Measurements from ENCODE around the gene CAPN11.

Gene CAPN11

DNA sequence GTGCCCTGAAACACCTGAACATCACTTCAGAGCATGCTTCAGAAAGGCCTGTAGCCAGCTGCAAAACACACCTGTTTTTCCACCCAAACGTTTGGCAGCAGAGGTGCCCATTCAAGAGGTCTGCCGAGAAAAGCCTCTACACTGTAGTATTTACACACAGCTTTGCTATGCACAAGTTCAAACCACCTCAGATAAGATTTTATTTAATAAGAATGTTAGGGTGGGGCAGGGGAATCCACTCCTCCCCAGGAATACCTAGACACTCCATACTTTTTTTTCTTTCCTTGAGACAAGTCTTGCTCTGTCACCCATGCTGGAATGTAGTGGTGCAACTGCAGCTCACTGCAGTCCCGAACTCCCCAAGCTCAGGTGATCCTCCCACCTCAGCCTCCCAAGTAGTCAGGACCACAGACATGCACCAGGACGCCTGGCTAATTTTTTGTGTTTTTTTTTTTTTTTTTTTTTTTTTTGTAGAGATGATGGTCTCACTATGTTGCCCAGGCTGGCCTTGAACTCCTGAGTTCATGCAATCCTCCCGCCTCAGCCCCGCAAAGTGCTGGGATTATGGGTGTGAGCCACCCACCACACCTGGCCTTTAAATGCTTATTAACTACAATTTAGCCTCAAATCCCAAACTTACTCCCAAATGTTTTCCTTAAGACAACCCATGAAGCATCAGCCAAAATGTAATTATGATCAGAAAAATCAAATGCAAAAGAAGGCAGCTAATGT is 41.1 kb upstream of the CAPN11 start:
- H3K4me1 ChIP-seq (ENCODE audit: low read length): no peaks in the 10 kb centered on the region
- no peak overlapping the region for H3K9ac ChIP-seq (ENCODE audit: low read length)
- no peak for TF ChIP-seq EZH2phosphoT487 (IDR thresholded peaks at IDR 0.05; ENCODE audit: low read depth)
- TF ChIP-seq, protein P1, sequence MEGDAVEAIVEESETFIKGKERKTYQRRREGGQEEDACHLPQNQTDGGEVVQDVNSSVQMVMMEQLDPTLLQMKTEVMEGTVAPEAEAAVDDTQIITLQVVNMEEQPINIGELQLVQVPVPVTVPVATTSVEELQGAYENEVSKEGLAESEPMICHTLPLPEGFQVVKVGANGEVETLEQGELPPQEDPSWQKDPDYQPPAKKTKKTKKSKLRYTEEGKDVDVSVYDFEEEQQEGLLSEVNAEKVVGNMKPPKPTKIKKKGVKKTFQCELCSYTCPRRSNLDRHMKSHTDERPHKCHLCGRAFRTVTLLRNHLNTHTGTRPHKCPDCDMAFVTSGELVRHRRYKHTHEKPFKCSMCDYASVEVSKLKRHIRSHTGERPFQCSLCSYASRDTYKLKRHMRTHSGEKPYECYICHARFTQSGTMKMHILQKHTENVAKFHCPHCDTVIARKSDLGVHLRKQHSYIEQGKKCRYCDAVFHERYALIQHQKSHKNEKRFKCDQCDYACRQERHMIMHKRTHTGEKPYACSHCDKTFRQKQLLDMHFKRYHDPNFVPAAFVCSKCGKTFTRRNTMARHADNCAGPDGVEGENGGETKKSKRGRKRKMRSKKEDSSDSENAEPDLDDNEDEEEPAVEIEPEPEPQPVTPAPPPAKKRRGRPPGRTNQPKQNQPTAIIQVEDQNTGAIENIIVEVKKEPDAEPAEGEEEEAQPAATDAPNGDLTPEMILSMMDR (IDR thresholded peaks at IDR 0.05; ENCODE audit: low read depth, low read length): no peak
- H3K27me3 ChIP-seq (ENCODE audit: low read depth, low read length): no peaks in the 10 kb centered on the region
- H3K27ac ChIP-seq (ENCODE audit: low read length): no peak overlapping the region
- H3K4me3 ChIP-seq (ENCODE audit: low read length): no peak overlapping the region
- H2AFZ ChIP-seq (ENCODE audit: low read depth, low read length): no peak overlapping the region
- H4K20me1 ChIP-seq (ENCODE audit: insufficient read depth, low read length): peaks cover 74% of the 10 kb centered on the region
- H3K36me3 ChIP-seq (replicated peaks; ENCODE audit: low read depth, low read length): peaks cover 42% of the 10 kb centered on the region
- H3K79me2 ChIP-seq (ENCODE audit: low read length): peaks cover 86% of the 10 kb centered on the region
- no peaks in the 10 kb centered on the region for H3K9me3 ChIP-seq (ENCODE audit: insufficient read depth, low read length)
- H3K4me2 ChIP-seq (ENCODE audit: low read length): no peak overlapping the region

DNA sequence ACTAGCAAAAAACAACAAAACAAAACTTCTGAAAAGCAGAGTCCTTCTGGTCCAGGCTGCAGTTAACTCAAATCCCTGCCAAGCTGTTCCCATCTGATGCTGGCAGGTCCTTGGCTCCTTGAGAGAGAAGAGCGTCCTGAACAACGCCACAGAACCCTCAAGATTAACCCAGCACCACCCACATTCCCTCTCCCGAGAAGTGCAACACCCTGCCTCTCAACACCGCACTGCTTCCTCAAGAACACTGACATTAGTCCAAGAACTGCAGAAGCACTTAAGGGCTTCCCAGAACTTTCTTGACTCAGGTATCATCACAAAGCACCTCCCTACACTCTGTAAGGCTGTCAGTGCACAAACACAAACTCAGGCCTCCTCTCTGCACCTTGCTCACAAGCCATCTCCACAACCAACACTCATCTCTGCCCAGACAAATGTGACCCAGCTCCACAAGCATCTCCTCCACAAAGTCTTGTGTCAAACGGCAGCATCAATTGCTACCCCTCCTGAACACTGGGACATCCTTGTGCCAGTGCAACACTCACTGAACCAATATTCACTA is 38.8 kb upstream of the CAPN11 start:
- H3K79me2 ChIP-seq (ENCODE audit: low read length): peaks cover 99% of the 10 kb centered on the region
- H3K9me3 ChIP-seq (ENCODE audit: insufficient read depth, low read length): no peaks in the 10 kb centered on the region
- no peak overlapping the region for H3K9ac ChIP-seq (ENCODE audit: low read length)
- no peak overlapping the region for H3K4me2 ChIP-seq (ENCODE audit: low read length)
- no peak overlapping the region for H3K4me3 ChIP-seq (ENCODE audit: low read length)
- H4K20me1 ChIP-seq (ENCODE audit: insufficient read depth, low read length): peaks cover 96% of the 10 kb centered on the region
- H2AFZ ChIP-seq (ENCODE audit: low read depth, low read length): no peak overlapping the region
- H3K27ac ChIP-seq (ENCODE audit: low read length): no peak overlapping the region
- peaks cover 42% of the 10 kb centered on the region for H3K36me3 ChIP-seq (replicated peaks; ENCODE audit: low read depth, low read length)
- no peaks in the 10 kb centered on the region for H3K27me3 ChIP-seq (ENCODE audit: low read depth, low read length)
- TF ChIP-seq EZH2phosphoT487 (IDR thresholded peaks at IDR 0.05; ENCODE audit: low read depth): no peak
- TF ChIP-seq, protein P1 (IDR thresholded peaks at IDR 0.05; ENCODE audit: low read depth, low read length): no peak
- peaks cover 19% of the 10 kb centered on the region for H3K4me1 ChIP-seq (ENCODE audit: low read length)

DNA sequence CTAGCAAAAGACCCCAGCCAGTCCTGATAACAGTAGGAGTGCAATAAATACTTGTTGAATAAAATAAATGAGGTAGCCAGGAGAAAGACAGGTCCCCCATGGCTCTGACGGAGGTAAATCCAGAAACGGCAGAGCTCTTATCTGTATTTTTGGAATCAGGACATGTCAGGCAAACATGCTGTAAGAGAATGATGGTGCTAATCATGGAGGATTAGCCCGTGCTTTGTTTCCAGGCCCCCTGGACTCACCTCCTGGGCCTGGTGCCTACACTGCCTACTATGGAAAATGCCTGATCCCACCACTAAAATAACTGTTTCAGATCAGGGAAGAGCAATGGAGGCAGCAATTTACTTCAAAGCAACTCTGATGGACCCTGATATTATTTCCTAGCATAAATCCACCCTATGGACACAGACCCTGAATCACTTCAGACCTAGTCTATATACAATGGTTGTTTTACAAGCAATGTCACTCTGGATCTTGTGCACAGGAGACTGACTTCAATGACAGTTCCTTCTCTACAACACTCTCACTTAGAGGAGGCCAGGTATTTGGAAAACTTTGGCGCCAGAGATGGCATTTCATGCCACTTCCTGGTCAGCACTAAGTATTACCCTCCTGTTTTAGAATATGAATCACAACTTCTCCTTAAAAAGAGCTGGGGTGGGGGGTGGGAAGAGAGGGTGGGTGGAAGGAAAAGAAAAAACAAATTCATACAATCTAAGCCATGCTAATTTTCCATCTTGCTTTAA is 37.8 kb upstream of the CAPN11 start:
- Histone ChIP-seq H3K4me2 (ENCODE audit: low read length) (no peak overlapping the region), H3K9me3 (ENCODE audit: insufficient read depth, low read length) (no peaks in the 10 kb centered on the region), H3K4me3 (ENCODE audit: low read length) (no peak overlapping the region), H4K20me1 (ENCODE audit: insufficient read depth, low read length) (peaks cover 98% of the 10 kb centered on the region), H2AFZ (ENCODE audit: low read depth, low read length) (no peak overlapping the region), H3K4me1 (ENCODE audit: low read length) (peaks cover 30% of the 10 kb centered on the region), H3K36me3 (replicated peaks; ENCODE audit: low read depth, low read length) (peaks cover 43% of the 10 kb centered on the region), H3K27me3 (ENCODE audit: low read depth, low read length) (no peaks in the 10 kb centered on the region), H3K27ac (ENCODE audit: low read length) (no peak overlapping the region), H3K79me2 (ENCODE audit: low read length) (peaks cover 100% of the 10 kb centered on the region), H3K9ac (ENCODE audit: low read length) (no peak overlapping the region)
- TF ChIP-seq EZH2phosphoT487 (IDR thresholded peaks at IDR 0.05; ENCODE audit: low read depth): no peak
- TF ChIP-seq, protein P1 (IDR thresholded peaks at IDR 0.05; ENCODE audit: low read depth, low read length): no peak

DNA sequence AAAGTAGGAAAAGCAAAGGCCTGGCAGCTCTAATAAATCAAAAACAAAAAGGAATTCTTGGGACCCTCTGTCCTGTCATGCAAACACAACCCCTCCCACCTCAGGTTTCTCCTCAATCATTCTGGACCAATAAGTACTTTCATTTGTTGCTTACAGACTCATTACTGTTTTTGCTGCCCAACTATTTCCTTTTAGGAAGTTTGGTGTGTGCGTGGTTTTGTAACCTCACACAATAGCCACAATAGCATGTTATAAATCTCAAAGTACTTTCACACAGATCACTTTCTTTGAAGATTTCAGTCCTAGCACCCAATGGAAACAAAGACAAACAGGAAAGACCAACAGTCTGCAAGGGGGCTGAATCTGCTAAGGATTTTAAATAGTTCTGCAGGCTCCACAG is 35.8 kb upstream of the CAPN11 start:
- H3K27me3 ChIP-seq (ENCODE audit: low read depth, low read length): no peaks in the 10 kb centered on the region
- peaks cover 34% of the 10 kb centered on the region for H3K4me1 ChIP-seq (ENCODE audit: low read length)
- H3K4me2 ChIP-seq (ENCODE audit: low read length): no peak overlapping the region
- no peak overlapping the region for H3K9ac ChIP-seq (ENCODE audit: low read length)
- peaks cover 33% of the 10 kb centered on the region for H3K36me3 ChIP-seq (replicated peaks; ENCODE audit: low read depth, low read length)
- no peak overlapping the region for H2AFZ ChIP-seq (ENCODE audit: low read depth, low read length)
- H4K20me1 ChIP-seq (ENCODE audit: insufficient read depth, low read length): peaks cover 86% of the 10 kb centered on the region
- peaks cover 96% of the 10 kb centered on the region for H3K79me2 ChIP-seq (ENCODE audit: low read length)
- H3K4me3 ChIP-seq (ENCODE audit: low read length): no peak overlapping the region
- TF ChIP-seq, protein P1 (IDR thresholded peaks at IDR 0.05; ENCODE audit: low read depth, low read length): no peak
- no peak for TF ChIP-seq EZH2phosphoT487 (IDR thresholded peaks at IDR 0.05; ENCODE audit: low read depth)
- H3K9me3 ChIP-seq (ENCODE audit: insufficient read depth, low read length): no peaks in the 10 kb centered on the region
- no peak overlapping the region for H3K27ac ChIP-seq (ENCODE audit: low read length)

Data from OCI-LY3 (cell line).